Measurements from ENCODE around the gene SIGLEC11.

Gene SIGLEC11

GRCh38 chr19:49975051-49975450 lies 14.1 kb upstream of the SIGLEC11 start:
- Histone ChIP-seq H3K36me3 (ENCODE audit: insufficient read depth, low read length) (no peaks in the 10 kb centered on the region), H3K27me3 (ENCODE audit: insufficient read depth, low read length) (no peaks in the 10 kb centered on the region), H3K9me2 (ENCODE audit: low read depth, low read length) (no peaks in the 10 kb centered on the region), H3K79me2 (ENCODE audit: insufficient read depth, low read length) (no peaks in the 10 kb centered on the region), H3K4me1 (ENCODE audit: insufficient read depth, low read length, severe bottlenecking) (no peaks in the 10 kb centered on the region), H3F3A (ENCODE audit: insufficient read depth, low read length) (no peaks in the 10 kb centered on the region), H3K27ac (ENCODE audit: low read depth, low read length, poor library complexity, severe bottlenecking) (no peak overlapping the region), H3K4me3 (ENCODE audit: low read depth, low read length, poor library complexity, severe bottlenecking) (no peak overlapping the region), H3K4me2 (ENCODE audit: low read length) (no peak overlapping the region), H4K20me1 (ENCODE audit: insufficient read depth, low read length) (no peaks in the 10 kb centered on the region), H2AFZ (ENCODE audit: low read length) (no peak overlapping the region), H3K9ac (ENCODE audit: low read length) (no peak overlapping the region), H3K9me3 (ENCODE audit: low read length) (no peaks in the 10 kb centered on the region)
- TF ChIP-seq, protein P1, sequence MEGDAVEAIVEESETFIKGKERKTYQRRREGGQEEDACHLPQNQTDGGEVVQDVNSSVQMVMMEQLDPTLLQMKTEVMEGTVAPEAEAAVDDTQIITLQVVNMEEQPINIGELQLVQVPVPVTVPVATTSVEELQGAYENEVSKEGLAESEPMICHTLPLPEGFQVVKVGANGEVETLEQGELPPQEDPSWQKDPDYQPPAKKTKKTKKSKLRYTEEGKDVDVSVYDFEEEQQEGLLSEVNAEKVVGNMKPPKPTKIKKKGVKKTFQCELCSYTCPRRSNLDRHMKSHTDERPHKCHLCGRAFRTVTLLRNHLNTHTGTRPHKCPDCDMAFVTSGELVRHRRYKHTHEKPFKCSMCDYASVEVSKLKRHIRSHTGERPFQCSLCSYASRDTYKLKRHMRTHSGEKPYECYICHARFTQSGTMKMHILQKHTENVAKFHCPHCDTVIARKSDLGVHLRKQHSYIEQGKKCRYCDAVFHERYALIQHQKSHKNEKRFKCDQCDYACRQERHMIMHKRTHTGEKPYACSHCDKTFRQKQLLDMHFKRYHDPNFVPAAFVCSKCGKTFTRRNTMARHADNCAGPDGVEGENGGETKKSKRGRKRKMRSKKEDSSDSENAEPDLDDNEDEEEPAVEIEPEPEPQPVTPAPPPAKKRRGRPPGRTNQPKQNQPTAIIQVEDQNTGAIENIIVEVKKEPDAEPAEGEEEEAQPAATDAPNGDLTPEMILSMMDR (IDR thresholded peaks at IDR 0.05; ENCODE audit: low read length) = no peak
- no peak for TF ChIP-seq EZH2 (IDR thresholded peaks at IDR 0.05; ENCODE audit: borderline replicate concordance, low read length)

DNA sequence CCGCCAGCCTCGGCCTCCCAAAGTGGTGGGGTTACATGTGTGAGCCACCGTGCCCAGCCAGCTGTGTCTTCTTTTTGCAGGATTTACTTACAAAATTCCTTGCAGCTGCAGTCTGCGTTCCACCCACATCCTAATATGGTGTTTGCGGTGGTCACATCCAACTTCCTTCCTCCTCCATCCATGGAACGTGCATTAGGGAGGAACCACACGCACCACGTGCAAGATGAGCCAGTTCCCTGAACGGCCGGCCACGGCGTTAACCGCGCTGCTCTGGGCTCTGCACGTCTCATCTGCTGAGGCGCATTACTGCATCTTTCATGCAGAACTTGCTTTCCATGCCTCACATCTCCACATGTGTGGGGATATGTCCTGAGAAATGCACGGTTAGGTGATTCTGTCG lies 13.0 kb upstream of the SIGLEC11 start:
- Histone ChIP-seq H3K79me2 (ENCODE audit: insufficient read depth, low read length) (no peaks in the 10 kb centered on the region), H3K9me3 (ENCODE audit: low read length) (no peaks in the 10 kb centered on the region), H3K4me2 (ENCODE audit: low read length) (no peak overlapping the region), H3K27me3 (ENCODE audit: insufficient read depth, low read length) (no peaks in the 10 kb centered on the region), H2AFZ (ENCODE audit: low read length) (no peak overlapping the region), H3F3A (ENCODE audit: insufficient read depth, low read length) (no peaks in the 10 kb centered on the region), H3K9ac (ENCODE audit: low read length) (no peak overlapping the region), H3K4me3 (ENCODE audit: low read depth, low read length, poor library complexity, severe bottlenecking) (no peak overlapping the region), H3K4me1 (ENCODE audit: insufficient read depth, low read length, severe bottlenecking) (no peaks in the 10 kb centered on the region), H3K36me3 (ENCODE audit: insufficient read depth, low read length) (no peaks in the 10 kb centered on the region), H4K20me1 (ENCODE audit: insufficient read depth, low read length) (no peaks in the 10 kb centered on the region), H3K27ac (ENCODE audit: low read depth, low read length, poor library complexity, severe bottlenecking) (no peak overlapping the region), H3K9me2 (ENCODE audit: low read depth, low read length) (no peaks in the 10 kb centered on the region)
- TF ChIP-seq EZH2 (IDR thresholded peaks at IDR 0.05; ENCODE audit: borderline replicate concordance, low read length) = no peak
- TF ChIP-seq, protein P1 (IDR thresholded peaks at IDR 0.05; ENCODE audit: low read length) = no peak

- no peaks in the 10 kb centered on the region for H3F3A ChIP-seq (ENCODE audit: insufficient read depth, low read length)
- no peak overlapping the region for H3K27ac ChIP-seq (ENCODE audit: low read depth, low read length, poor library complexity, severe bottlenecking)
- H3K9ac ChIP-seq (ENCODE audit: low read length) = no peak overlapping the region
- H2AFZ ChIP-seq (ENCODE audit: low read length) = no peak overlapping the region
- no peaks in the 10 kb centered on the region for H3K4me1 ChIP-seq (ENCODE audit: insufficient read depth, low read length, severe bottlenecking)
- no peaks in the 10 kb centered on the region for H3K9me3 ChIP-seq (ENCODE audit: low read length)
- no peak for TF ChIP-seq EZH2 (IDR thresholded peaks at IDR 0.05; ENCODE audit: borderline replicate concordance, low read length)
- TF ChIP-seq, protein P1 (IDR thresholded peaks at IDR 0.05; ENCODE audit: low read length) = no peak
- no peaks in the 10 kb centered on the region for H3K9me2 ChIP-seq (ENCODE audit: low read depth, low read length)
- peaks cover 4% of the 10 kb centered on the region; the same call in 1 of the 2 replicates for H3K27me3 ChIP-seq (ENCODE audit: insufficient read depth, low read length)
- H4K20me1 ChIP-seq (ENCODE audit: insufficient read depth, low read length) = no peaks in the 10 kb centered on the region
- no peaks in the 10 kb centered on the region for H3K36me3 ChIP-seq (ENCODE audit: insufficient read depth, low read length)
- no peak overlapping the region for H3K4me3 ChIP-seq (ENCODE audit: low read depth, low read length, poor library complexity, severe bottlenecking)
- H3K79me2 ChIP-seq (ENCODE audit: insufficient read depth, low read length) = no peaks in the 10 kb centered on the region
- H3K4me2 ChIP-seq (ENCODE audit: low read length) = no peak overlapping the region
Observed at GRCh38 chr19:49972841-49973240, 11.9 kb upstream of the SIGLEC11 start.

Measured in OCI-LY1 (cell line).